GM21619 (cell line): ENCODE data around the gene MTHFS.
"Not testable (repeated sequence)": the region's sequence is repeated elsewhere in the genome, so short reads cannot be mapped to it uniquely, and the experiment has no call there.

Source experiments
- ATAC-seq: cut with Tn5 transposase; IDR thresholded peaks from one replicate; pipeline ENCODE4 v1.9.1; 2021; ENCODE audit not compliant: unreplicated experiment

The MTHFS gene

GRCh38 chr15:79896634-79897379 is at the start of gene MTHFS:
TSS of gene MTHFS (minus strand) at chr15:79897014. CDS start at chr15:79896988, 26 bp downstream.
- peak; percentile 66 for ATAC-seq

GRCh38 chr15:79944622-79945021 is 47.8 kb upstream of the MTHFS start:
- ATAC-seq, result no peak

GRCh38 chr15:79943820-79944219 is 47.0 kb upstream of the MTHFS start:
- peak; percentile 89 for ATAC-seq

GRCh38 chr15:79942741-79943481 is 46.1 kb upstream of the MTHFS start:
- ATAC-seq, result no peak

- no peak for ATAC-seq
These were observed 42.6 kb upstream of the MTHFS start for GRCh38 chr15:79939399-79939798.

- no peak for ATAC-seq
These were observed 41.3 kb upstream of the MTHFS start for GRCh38 chr15:79938143-79938542.

- not testable (repeated sequence) for ATAC-seq
These were observed 38.9 kb upstream of the MTHFS start for GRCh38 chr15:79935556-79936201.

GRCh38 chr15:79933231-79933630 is 36.4 kb upstream of the MTHFS start:
- ATAC-seq, result no peak

- no peak for ATAC-seq
These were observed 35.6 kb upstream of the MTHFS start for GRCh38 chr15:79932447-79932846.

- ATAC-seq, result no peak
These were observed 33.7 kb upstream of the MTHFS start for GRCh38 chr15:79930516-79930915.

- ATAC-seq, result no peak
These were observed 32.6 kb upstream of the MTHFS start for GRCh38 chr15:79929412-79929811.

GRCh38 chr15:79926116-79926515 is 29.3 kb upstream of the MTHFS start:
- not testable (repeated sequence) for ATAC-seq

- ATAC-seq, result no peak
These were observed 27.6 kb upstream of the MTHFS start for GRCh38 chr15:79924379-79924778.

- peak; percentile 96 for ATAC-seq
These were observed 26.8 kb upstream of the MTHFS start for GRCh38 chr15:79923515-79924169.

- peak; percentile 40 for ATAC-seq
These were observed 26.3 kb upstream of the MTHFS start for GRCh38 chr15:79923079-79923514.

- ATAC-seq, result no peak
These were observed 25.8 kb upstream of the MTHFS start for GRCh38 chr15:79922512-79923078.

- no peak for ATAC-seq
These were observed 23.1 kb upstream of the MTHFS start for GRCh38 chr15:79919749-79920511.

GRCh38 chr15:79919090-79919748 is 22.4 kb upstream of the MTHFS start:
- no peak for ATAC-seq

- ATAC-seq, result no peak
These were observed 21.5 kb upstream of the MTHFS start for GRCh38 chr15:79918278-79918677.
